SK-N-MC (cell line): Measurements from ENCODE around the gene HCFC1.

Experiments
- DNase-seq: peaks from one replicate; pipeline ENCODE4 v3.0.0-alpha.2; 2011; ENCODE audit warnings: low read depth, low spot score
- H3K27ac ChIP-seq: fragments of 200-600 bp; sonication (generic); 2 replicates; pipeline ENCODE4 v1.5.1; 2016; ENCODE audit warnings: mixed run types
- H3K36me3 ChIP-seq: fragments of 200-600 bp; sonication (generic); 2 replicates; pipeline ENCODE4 v1.6.1; 2017; ENCODE audit warnings: antibody characterized with exemption, low read length, mixed read lengths; ENCODE audit not compliant: insufficient read depth
- H3K4me3 ChIP-seq: fragments of 200-600 bp; sonication (generic); 2 replicates; pipeline ENCODE4 v1.5.1; 2016
- H3K9ac ChIP-seq: fragments of 200-600 bp; sonication (generic); 2 replicates; pipeline ENCODE4 v1.8.0; 2017; ENCODE audit warnings: mixed run types, mixed read lengths; ENCODE audit not compliant: insufficient read length
- H3K9me3 ChIP-seq: fragments of 200-600 bp; sonication (generic); 2 replicates; pipeline ENCODE4 v1.6.1; 2017; ENCODE audit warnings: low read depth, mild to moderate bottlenecking, antibody characterized with exemption, low read length, moderate library complexity, mixed read lengths
- EZH2 ChIP-seq: fragments of 200-600 bp; sonication (generic); IDR thresholded peaks from one replicate; pipeline ENCODE4 v1.6.1; 2017; ENCODE audit warnings: antibody characterized with exemption
- FOXP2 ChIP-seq: optimal IDR thresholded peaks from 2 replicates; pipeline ENCODE3; 2011; ENCODE audit warnings: mild to moderate bottlenecking, moderate library complexity; ENCODE audit not compliant: insufficient read depth; ENCODE audit errors: extremely low read length, control extremely low read depth
- POLR2AphosphoS5 ChIP-seq: IDR thresholded peaks from 2 replicates; pipeline ENCODE4 v1.6.1; 2012; ENCODE audit warnings: mild to moderate bottlenecking, low read depth, low read length, borderline replicate concordance

The HCFC1 gene

DNA sequence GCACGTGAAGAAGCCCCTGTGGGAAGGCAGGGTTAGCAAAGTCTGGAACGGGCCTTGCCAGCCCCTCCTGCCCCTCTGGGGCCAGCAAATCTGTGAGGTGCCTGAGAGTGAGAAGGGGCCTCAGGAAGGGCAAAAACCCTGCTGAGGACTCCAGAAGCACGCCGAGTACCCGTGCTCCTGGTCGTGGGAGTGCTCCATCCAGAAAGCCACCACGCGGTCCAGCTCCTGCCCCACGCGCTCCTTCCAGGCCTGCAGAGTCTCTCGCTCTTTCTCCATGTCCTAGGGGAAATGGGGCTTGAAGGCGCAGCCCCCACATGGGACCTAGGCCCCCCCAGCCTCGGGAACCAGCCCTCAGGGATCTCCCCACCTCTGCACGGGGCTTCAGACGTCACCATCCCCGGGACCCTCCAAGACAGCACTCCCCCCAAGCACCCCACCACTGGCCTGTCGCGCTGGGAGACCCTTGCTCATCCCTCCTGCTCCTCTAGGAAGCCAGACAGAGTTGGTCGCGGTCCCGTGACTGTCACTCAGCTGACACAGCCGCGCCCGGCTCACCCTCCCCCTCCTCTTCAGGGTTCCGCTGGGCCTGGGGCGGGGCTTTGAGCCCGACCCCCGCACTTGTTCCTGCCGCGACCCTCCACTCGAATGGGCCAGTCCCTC, 27.3 kb downstream of the HCFC1 start, which contains the start of gene RENBP:
Gene RENBP (minus strand): TSS at position 504 of the 660 bp plus-strand sequence. CDS start 33 bp downstream, at position 471.
- no peak for TF ChIP-seq EZH2
- no peak for TF ChIP-seq POLR2AphosphoS5
- no peak for TF ChIP-seq FOXP2
- no peak within 1 kb of the TSS for H3K9ac ChIP-seq
- no peak within 1 kb of the TSS for H3K27ac ChIP-seq
- H3K36me3 ChIP-seq: no peaks in the 10 kb centered on the region; the same call in 1 of the 2 replicates
- DNase-seq: no peak
- no peaks in the 10 kb centered on the region for H3K9me3 ChIP-seq
- 0 out of 2 replicates have a peak within 1 kb of the TSS, but pooled peaks have one; percentile 55 for H3K4me3 ChIP-seq

DNA sequence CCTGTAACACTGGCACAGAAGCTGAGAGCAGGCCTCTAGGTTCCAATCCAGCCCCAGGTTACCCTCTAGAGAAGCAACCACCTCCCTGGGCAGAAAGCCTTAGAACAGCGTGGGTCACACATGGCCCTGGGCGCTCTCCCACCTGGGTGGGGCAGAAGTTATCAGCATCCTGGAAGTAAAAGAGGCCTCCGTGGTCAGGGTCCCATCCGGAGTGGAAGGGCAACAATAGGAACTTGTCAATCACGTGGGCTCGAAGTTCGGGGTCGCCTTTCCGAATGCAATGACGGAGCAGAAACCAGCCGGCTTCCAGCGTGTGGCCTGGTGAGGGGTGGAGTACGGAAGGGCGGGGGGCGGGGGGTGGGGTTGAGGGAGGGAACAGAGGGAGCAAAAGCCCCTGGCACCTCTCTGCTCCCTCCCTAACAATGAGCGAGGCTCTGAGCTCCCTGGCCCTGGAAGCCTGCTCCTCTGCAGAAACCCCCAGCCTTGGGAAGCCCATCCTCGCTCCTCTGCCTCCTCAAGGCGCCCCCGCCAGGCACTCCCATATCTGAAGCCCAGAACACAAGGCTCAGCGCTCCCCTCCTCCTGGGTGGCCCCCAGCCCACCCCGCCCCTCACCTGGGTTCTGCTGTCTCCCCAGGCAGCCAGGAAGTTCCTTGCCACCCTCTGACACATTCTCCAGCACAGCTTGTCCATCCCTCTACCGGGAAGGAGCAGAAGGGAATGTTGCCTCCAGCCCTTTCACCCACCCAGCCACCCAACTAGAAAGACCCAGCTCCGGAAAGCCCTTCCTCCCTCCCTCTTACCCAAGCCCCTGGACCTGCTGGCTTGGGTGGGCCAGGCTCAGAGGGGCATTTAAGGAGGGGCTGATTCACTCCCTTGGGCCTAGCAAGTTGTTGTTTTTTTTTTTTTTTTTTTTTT, 30.0 kb downstream of the HCFC1 start:
- no peak for TF ChIP-seq EZH2
- no peak for TF ChIP-seq FOXP2
- no peak for TF ChIP-seq POLR2AphosphoS5
- no peak for DNase-seq
- Histone ChIP-seq H3K4me3 (no peak overlapping the region), H3K9ac (peak overlapping the region; percentile 51), H3K36me3 (no peaks in the 10 kb centered on the region), H3K9me3 (no peaks in the 10 kb centered on the region), H3K27ac (no peak overlapping the region; the same call in 1 of the 2 replicates)

DNA sequence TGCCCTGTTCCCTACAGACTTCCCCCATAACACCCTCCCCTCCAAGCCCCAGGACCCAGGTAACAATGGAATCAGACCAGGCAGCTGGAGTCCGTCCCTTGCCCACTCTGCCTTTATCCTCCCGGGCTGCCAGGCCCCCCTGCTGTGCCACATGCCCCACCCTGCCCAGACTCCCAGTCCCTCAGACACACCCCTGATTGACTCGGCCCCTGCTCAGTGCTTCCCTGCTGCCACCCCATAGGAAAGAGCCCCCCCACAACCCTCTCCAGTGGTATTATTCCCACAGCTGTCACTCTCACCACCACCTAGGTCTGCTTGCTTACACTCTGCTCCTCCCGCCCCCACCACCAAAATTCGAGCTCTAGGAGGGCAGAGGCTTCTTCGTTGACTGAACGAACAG, 32.0 kb downstream of the HCFC1 start:
- no peaks in the 10 kb centered on the region for H3K36me3 ChIP-seq
- H3K4me3 ChIP-seq: no peak overlapping the region
- no peak overlapping the region for H3K9ac ChIP-seq
- no peak for DNase-seq
- no peak for TF ChIP-seq EZH2
- no peak for TF ChIP-seq POLR2AphosphoS5
- no peak for TF ChIP-seq FOXP2
- no peaks in the 10 kb centered on the region for H3K9me3 ChIP-seq
- no peak overlapping the region for H3K27ac ChIP-seq

DNA sequence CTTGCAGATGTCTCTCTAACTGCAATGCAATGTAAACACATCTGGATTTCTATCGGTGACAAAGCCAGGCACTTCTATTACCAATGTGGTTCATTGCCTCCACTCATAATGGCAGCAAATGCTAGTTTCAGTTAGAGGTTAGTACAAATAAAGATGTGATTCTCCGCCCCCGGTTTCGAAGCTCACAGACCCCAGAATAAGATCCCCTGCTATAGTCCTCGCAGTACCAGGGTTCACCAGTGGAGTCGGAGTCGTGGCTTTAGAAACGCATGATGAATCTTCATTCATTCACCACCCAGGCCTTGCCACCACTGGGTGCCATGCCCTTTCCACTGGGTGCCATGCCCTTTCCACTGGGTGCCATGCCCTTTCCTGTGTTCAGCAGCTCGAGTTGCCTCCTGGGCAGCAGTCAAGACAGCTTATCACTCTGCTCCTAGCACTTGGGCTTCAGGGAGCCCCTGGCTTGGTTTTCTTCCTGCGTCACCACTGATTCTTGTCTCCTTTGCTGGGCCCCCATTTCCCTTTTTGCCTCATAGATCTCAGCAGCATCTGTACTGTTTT, 33.3 kb downstream of the HCFC1 start:
- DNase-seq: no peak
- Histone ChIP-seq H3K36me3 (no peaks in the 10 kb centered on the region), H3K9me3 (no peaks in the 10 kb centered on the region), H3K27ac (no peak overlapping the region), H3K9ac (no peak overlapping the region), H3K4me3 (no peak overlapping the region)
- TF ChIP-seq FOXP2 (no peak), EZH2 (no peak), POLR2AphosphoS5 (no peak)

DNA sequence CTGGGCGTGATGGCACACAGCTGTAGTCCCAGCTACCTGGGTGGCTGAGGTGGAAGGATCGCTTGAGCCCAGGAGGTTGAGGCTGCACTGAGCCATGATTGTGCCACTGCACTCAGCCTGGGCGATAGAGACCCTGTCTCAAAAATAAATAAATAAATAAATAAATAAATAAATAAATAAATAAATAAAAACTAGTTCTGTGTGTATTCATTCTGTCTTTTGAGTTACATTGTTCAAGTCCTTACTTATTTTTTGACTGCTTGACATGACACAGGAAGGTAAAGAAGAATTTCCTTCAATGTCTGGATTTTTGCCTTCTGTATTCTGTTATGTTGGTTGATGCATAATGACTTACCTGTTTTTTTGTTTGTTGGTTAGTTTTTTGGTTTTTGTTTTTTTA, 34.6 kb downstream of the HCFC1 start:
- no peaks in the 10 kb centered on the region for H3K9me3 ChIP-seq
- no peak overlapping the region for H3K4me3 ChIP-seq
- H3K9ac ChIP-seq: no peak overlapping the region
- no peak overlapping the region for H3K27ac ChIP-seq
- H3K36me3 ChIP-seq: peaks cover under 1% of the 10 kb centered on the region; the same call in 1 of the 2 replicates
- DNase-seq: no peak
- no peak for TF ChIP-seq POLR2AphosphoS5
- no peak for TF ChIP-seq EZH2
- no peak for TF ChIP-seq FOXP2

DNA sequence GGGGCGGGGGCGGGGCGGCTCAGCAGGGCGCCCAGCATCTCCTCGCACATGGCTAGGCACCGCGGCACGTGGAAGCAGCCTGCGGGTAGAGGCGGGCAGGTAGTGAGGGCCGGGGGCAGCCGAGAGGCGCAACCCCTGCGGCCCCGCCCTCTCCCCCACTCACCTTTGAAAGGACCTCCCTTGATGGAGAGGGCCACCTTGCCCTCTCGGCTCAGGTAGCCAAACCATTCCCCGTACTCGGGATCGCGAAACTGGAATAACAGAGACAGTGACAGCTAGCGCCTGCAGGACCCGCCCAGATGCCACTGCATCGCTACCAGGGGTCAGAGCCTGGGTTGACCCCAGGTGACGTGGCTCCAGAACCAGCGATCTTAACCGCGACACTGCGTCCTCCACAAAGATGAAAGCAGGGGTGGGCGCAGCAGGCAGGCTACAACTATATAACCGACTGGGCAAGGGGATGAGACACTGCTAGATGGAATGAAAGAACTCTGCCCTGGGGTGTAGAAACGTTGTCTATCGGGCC, 36.2 kb downstream of the HCFC1 start:
- Histone ChIP-seq H3K9me3 (no peaks in the 10 kb centered on the region), H3K9ac (no peak overlapping the region), H3K36me3 (peaks cover 5% of the 10 kb centered on the region; the same call in 1 of the 2 replicates), H3K4me3 (peak overlapping the region; percentile 60), H3K27ac (no peak overlapping the region)
- TF ChIP-seq POLR2AphosphoS5: no peak
- no peak for TF ChIP-seq EZH2
- no peak for TF ChIP-seq FOXP2
- no peak for DNase-seq

DNA sequence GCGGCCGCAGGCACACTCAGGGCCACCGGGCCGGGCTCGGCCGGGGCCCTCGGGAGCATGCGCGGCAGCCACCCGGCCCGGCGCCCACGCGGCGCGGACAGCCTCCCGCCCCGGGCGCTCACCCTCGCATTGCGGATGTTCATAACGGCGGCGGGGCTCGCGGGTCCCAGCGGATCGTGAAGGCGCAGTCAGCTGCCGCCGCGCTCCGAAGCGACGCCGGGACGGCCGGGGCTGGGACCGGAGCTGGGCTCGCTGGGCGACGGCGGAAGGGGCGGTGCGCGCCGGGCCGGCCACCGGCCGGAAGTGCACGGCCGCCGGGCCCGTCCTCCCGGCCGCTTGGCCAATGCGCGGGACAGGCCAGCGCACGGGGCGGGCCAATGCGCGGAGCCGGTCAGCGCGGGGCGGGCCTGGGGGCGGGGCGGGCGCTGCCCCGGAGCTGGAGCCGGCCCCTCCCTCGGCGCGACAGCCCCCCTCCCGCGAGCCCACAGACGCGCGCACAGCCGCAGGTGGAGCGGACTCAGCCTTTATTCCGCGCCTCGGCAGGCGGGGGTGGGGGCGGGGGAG, 36.8 kb downstream of the HCFC1 start, which contains the start of gene NAA10:
Gene NAA10 (minus strand): TSS at position 276 of the 564 bp plus-strand sequence. CDS start 133 bp downstream, at position 143.
- H3K4me3 ChIP-seq: peak within 1 kb of the TSS; percentile 76
- TF ChIP-seq FOXP2 (no peak), POLR2AphosphoS5 (peak; percentile 22; the same call in 1 of the 2 replicates)
- no peak for DNase-seq
- no peaks in the 10 kb centered on the region for H3K9me3 ChIP-seq
- H3K36me3 ChIP-seq: peaks cover 5% of the 10 kb centered on the region; the same call in 1 of the 2 replicates
- H3K27ac ChIP-seq: peak within 1 kb of the TSS; percentile 50
- H3K9ac ChIP-seq: peak within 1 kb of the TSS; percentile 68

DNA sequence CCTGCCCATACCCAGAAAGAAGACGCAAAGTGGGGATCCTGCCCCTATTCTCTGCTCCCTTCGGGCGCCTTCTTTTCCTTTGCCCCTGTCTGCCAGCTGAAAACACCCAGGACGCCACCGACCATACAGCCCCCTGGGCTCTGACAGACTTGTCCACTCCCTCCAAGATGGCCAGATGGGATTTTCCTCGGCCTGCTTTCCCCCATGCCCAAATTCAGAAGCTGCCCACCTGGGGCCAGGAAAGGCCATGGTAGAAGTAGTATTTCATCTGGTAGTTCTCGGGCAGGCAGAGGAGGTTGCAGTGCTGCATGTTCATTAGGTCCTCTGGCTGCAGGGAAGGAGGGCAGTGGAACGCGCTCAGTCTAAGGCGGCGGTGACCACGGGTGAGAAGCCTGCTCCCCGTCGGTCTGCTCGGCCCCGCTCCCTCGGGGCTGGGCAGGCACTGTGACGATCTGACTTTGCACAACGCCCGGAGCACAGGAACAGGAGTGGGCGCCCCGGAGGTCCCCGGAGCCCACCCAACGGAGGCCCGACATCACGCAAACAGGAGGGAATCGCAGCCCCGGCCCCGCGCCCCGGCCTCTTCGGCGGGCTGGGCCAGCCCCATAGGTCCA, 37.4 kb downstream of the HCFC1 start:
- H3K9ac ChIP-seq: peak overlapping the region; percentile 68
- no peaks in the 10 kb centered on the region for H3K9me3 ChIP-seq
- H3K36me3 ChIP-seq: peaks cover 5% of the 10 kb centered on the region; the same call in 1 of the 2 replicates
- no peak for DNase-seq
- TF ChIP-seq EZH2 (no peak), POLR2AphosphoS5 (no peak), FOXP2 (no peak)
- peak overlapping the region; percentile 76 for H3K4me3 ChIP-seq
- peak overlapping the region; percentile 50 for H3K27ac ChIP-seq
